Panc1 (cell line): ENCODE measurements around the gene DCTN3. TPM values are rescaled to one million over a fixed set of nuclear protein-coding genes. Genes with fewer than 3 reads are reported as not detected.

Source experiments
- ATAC-seq: fragments of 200-7000 bp; cut with Tn5 transposase; 2 replicates; pipeline ENCODE4 v1.9.1; 2020; ENCODE audit warnings: mild to moderate bottlenecking, moderate library complexity
- BruUV-seq: library from RNA; stranded (reverse); fragments of 400-500 nt; replicated peaks from 2 replicates; lab custom pipeline; 2021; lab: Mats Ljungman, UMichigan
- CTCF ChIA-PET: fragments of 300-600 bp; sonication (Branson Sonifier 250); formaldehyde crosslinking; loops from one replicate; lab custom pipeline; 2022; ENCODE audit warnings: antibody characterized with exemption; lab: Charles Lee
- POLR2A ChIA-PET: fragments of 300-600 bp; sonication (Branson Sonifier 250); formaldehyde crosslinking; loops from one replicate; lab custom pipeline; 2022; ENCODE audit warnings: antibody characterized with exemption; lab: Charles Lee
- DNase-seq: peaks from one replicate; pipeline ENCODE4 v3.0.0-alpha.2; 2010; ENCODE audit warnings: low read depth, low spot score
- H3K27ac ChIP-seq: 2 replicates; pipeline ENCODE4 v1.5.1; 2011; ENCODE audit warnings: mild to moderate bottlenecking, low read length, inconsistent platforms
- H3K27me3 ChIP-seq: fragments of 200-500 bp; sonication (Bioruptor generic); 2 replicates; pipeline ENCODE4 v1.6.0; 2014; ENCODE audit warnings: low read length, inconsistent platforms; ENCODE audit not compliant: control insufficient read depth, insufficient read depth
- H3K36me3 ChIP-seq: fragments of 200-500 bp; sonication (Bioruptor generic); 2 replicates; pipeline ENCODE4 v1.5.1; 2014; ENCODE audit warnings: inconsistent platforms, mild to moderate bottlenecking, low read length, moderate library complexity; ENCODE audit not compliant: control insufficient read depth, insufficient read depth
- H3K4me1 ChIP-seq: 2 replicates; pipeline ENCODE4 v1.5.1; 2011; ENCODE audit warnings: inconsistent platforms, mild to moderate bottlenecking, low read length, moderate library complexity; ENCODE audit not compliant: control insufficient read depth, insufficient read depth
- H3K4me3 ChIP-seq, 2 experiments: 2 replicates each; pipeline ENCODE4 v1.5.1; 2011 to 2012; ENCODE audit warnings: low read depth in 2 of 2, low read length in 2 of 2, mild to moderate bottlenecking in 2 of 2, inconsistent platforms in 1 of 2, moderate library complexity in 1 of 2
- H3K9me3 ChIP-seq: fragments of 200-500 bp; sonication (Bioruptor generic); 2 replicates; pipeline ENCODE4 v1.5.1; 2014; ENCODE audit warnings: low read depth, mild to moderate bottlenecking, inconsistent platforms, low read length, moderate library complexity; ENCODE audit not compliant: control insufficient read depth, insufficient read depth
- POLR2AphosphoS5 ChIP-seq: IDR thresholded peaks from 2 replicates; pipeline ENCODE4 v1.6.1; 2012; ENCODE audit warnings: mild to moderate bottlenecking, low read depth, low read length, moderate library complexity
- SIN3A ChIP-seq: IDR thresholded peaks from 2 replicates; pipeline ENCODE4 v1.6.1; 2012; ENCODE audit warnings: low read depth, mild to moderate bottlenecking, low read length, moderate library complexity, borderline replicate concordance; ENCODE audit not compliant: insufficient read depth
- TCF7L2 ChIP-seq: IDR thresholded peaks from 2 replicates; pipeline ENCODE4 v1.6.1; 2011; ENCODE audit warnings: mild to moderate bottlenecking, low read depth, low read length, inconsistent platforms
- in situ Hi-C: cut with HindIII; loops from 2 replicates; pipeline ENCODE4 v1.10.0; 2016; ENCODE audit warnings: low sequenced_read_pairs, low pct_unique_long_range_greater_than_20kb
- intact Hi-C: fragments of 100-400 bp; cut with micrococcal nuclease; formaldehyde crosslinking; loops from one replicate; pipeline ENCODE4 v1.10.0; 2022; ENCODE audit not compliant: unreplicated experiment
- total RNA-seq: library from RNA; stranded (reverse); gene quantifications from one replicate; pipeline ENCODE4 v1.2.1, GENCODE V29; 2021; ENCODE audit not compliant: unreplicated experiment
- TF ChIP-seq, protein P1 (sequence below), 2 experiments: IDR thresholded peaks; 2 replicates each; pipeline ENCODE4 v1.6.1; 2011 to 2012; ENCODE audit warnings: low read depth in 2 of 2, control low read depth in 1 of 2, low read length in 1 of 2, mild to moderate bottlenecking in 1 of 2, moderate library complexity in 1 of 2; ENCODE audit not compliant: insufficient read depth in 1 of 2
- TF ChIP-seq, protein P2 (sequence below): fragments of 450-650 bp; IDR thresholded peaks from 2 replicates; pipeline ENCODE4 v1.5.1; 2017; ENCODE audit warnings: mild to moderate bottlenecking

Gene DCTN3
- total RNA-seq, 1 experiment from 2014 or later, result 110 TPM

- TF ChIP-seq TCF7L2 (no peak), POLR2AphosphoS5 (no peak), SIN3A (no peak)
- TF ChIP-seq, protein P1, sequence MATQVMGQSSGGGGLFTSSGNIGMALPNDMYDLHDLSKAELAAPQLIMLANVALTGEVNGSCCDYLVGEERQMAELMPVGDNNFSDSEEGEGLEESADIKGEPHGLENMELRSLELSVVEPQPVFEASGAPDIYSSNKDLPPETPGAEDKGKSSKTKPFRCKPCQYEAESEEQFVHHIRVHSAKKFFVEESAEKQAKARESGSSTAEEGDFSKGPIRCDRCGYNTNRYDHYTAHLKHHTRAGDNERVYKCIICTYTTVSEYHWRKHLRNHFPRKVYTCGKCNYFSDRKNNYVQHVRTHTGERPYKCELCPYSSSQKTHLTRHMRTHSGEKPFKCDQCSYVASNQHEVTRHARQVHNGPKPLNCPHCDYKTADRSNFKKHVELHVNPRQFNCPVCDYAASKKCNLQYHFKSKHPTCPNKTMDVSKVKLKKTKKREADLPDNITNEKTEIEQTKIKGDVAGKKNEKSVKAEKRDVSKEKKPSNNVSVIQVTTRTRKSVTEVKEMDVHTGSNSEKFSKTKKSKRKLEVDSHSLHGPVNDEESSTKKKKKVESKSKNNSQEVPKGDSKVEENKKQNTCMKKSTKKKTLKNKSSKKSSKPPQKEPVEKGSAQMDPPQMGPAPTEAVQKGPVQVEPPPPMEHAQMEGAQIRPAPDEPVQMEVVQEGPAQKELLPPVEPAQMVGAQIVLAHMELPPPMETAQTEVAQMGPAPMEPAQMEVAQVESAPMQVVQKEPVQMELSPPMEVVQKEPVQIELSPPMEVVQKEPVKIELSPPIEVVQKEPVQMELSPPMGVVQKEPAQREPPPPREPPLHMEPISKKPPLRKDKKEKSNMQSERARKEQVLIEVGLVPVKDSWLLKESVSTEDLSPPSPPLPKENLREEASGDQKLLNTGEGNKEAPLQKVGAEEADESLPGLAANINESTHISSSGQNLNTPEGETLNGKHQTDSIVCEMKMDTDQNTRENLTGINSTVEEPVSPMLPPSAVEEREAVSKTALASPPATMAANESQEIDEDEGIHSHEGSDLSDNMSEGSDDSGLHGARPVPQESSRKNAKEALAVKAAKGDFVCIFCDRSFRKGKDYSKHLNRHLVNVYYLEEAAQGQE (IDR thresholded peaks at IDR 0.05; ENCODE audit: insufficient read depth in 1 of 2, low read depth in 2 of 2, low read length in 1 of 2), result no peak
- TF ChIP-seq, protein P2, sequence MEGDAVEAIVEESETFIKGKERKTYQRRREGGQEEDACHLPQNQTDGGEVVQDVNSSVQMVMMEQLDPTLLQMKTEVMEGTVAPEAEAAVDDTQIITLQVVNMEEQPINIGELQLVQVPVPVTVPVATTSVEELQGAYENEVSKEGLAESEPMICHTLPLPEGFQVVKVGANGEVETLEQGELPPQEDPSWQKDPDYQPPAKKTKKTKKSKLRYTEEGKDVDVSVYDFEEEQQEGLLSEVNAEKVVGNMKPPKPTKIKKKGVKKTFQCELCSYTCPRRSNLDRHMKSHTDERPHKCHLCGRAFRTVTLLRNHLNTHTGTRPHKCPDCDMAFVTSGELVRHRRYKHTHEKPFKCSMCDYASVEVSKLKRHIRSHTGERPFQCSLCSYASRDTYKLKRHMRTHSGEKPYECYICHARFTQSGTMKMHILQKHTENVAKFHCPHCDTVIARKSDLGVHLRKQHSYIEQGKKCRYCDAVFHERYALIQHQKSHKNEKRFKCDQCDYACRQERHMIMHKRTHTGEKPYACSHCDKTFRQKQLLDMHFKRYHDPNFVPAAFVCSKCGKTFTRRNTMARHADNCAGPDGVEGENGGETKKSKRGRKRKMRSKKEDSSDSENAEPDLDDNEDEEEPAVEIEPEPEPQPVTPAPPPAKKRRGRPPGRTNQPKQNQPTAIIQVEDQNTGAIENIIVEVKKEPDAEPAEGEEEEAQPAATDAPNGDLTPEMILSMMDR, result no peak
- H3K4me1 ChIP-seq, result no peaks in the 10 kb centered on the region
- H3K9me3 ChIP-seq, result no peaks in the 10 kb centered on the region
- no peak for ATAC-seq
- no peak for DNase-seq
- no TSS peak for BruUV-seq
- ChIA-PET POLR2A (no interaction called here), CTCF (no interaction called here)
- H3K27me3 ChIP-seq, result no peaks in the 10 kb centered on the region
- no peaks in the 10 kb centered on the region for H3K36me3 ChIP-seq
- H3K27ac ChIP-seq, result no peak overlapping the region
- intact Hi-C loops, result no loop called here
- in situ Hi-C loops, result no loop called here
- H3K4me3 ChIP-seq, result no peak overlapping the region
These were observed 53.3 kb downstream of the DCTN3 start for GRCh38 chr9:34566972-34567371.

GRCh38 chr9:34566322-34566721 is 54.0 kb downstream of the DCTN3 start:
- Histone ChIP-seq H3K27ac (no peak overlapping the region), H3K4me3 (no peak overlapping the region), H3K9me3 (no peaks in the 10 kb centered on the region), H3K36me3 (no peaks in the 10 kb centered on the region), H3K4me1 (no peaks in the 10 kb centered on the region), H3K27me3 (no peaks in the 10 kb centered on the region)
- POLR2A ChIA-PET, result no interaction called here
- CTCF ChIA-PET, result no interaction called here
- DNase-seq (no peak), ATAC-seq (no peak)
- in situ Hi-C loops, result no loop called here
- no peak for TF ChIP-seq TCF7L2
- TF ChIP-seq POLR2AphosphoS5, result no peak
- no peak for TF ChIP-seq SIN3A
- TF ChIP-seq, protein P2, result no peak
- TF ChIP-seq, protein P1 (IDR thresholded peaks at IDR 0.05; ENCODE audit: insufficient read depth in 1 of 2, low read depth in 2 of 2, low read length in 1 of 2), result no peak
- BruUV-seq, result no TSS peak
- intact Hi-C loops, result no loop called here
